SU-DHL-6 (cell line): ENCODE measurements around the gene PHRF1.

Experiments used
- CTCF ChIP-seq: fragments of 200-600 bp; sonication (generic); IDR thresholded peaks from one replicate; pipeline ENCODE4 v1.5.1; 2017; ENCODE audit warnings: antibody characterized with exemption, mild to moderate bottlenecking, low read length, moderate library complexity; ENCODE audit not compliant: insufficient read depth, poor library complexity, severe bottlenecking
- EZH2phosphoT487 ChIP-seq: fragments of 200-600 bp; sonication (generic), shearing (Covaris generic); conservative IDR thresholded peaks from 2 replicates; pipeline ENCODE4 v1.6.1; 2018; ENCODE audit warnings: mild to moderate bottlenecking, antibody characterized with exemption, low read length, moderate library complexity, mixed read lengths

GRCh38 chr11:595400-595799 is 19.1 kb downstream of the PHRF1 start:
- TF ChIP-seq CTCF (no peak), EZH2phosphoT487 (no peak)
